HepG2 (cell line): Measurements from ENCODE around the gene MTHFD1L. TPM values are rescaled to one million over a fixed set of nuclear protein-coding genes. Genes with fewer than 3 reads are reported as not detected.

Source experiments
- EED ChIP-seq: sonication (generic); formaldehyde crosslinking; IDR thresholded peaks from 2 replicates; pipeline ENCODE4 v1.5.0; 2020; ENCODE audit warnings: mild to moderate bottlenecking, missing genetic modification reagents
- HOXA7 ChIP-seq: sonication (generic); formaldehyde crosslinking; IDR thresholded peaks from 2 replicates; pipeline ENCODE4 v1.8.1; 2022; ENCODE audit warnings: mild to moderate bottlenecking, missing genetic modification reagents, moderate library complexity
- KMT2A ChIP-seq: sonication (generic); formaldehyde crosslinking; IDR thresholded peaks from 2 replicates; pipeline ENCODE4 v1.4.0; 2020; ENCODE audit warnings: missing genetic modification reagents
- NR2F1 ChIP-seq, 2 experiments: fragments of 450-650 bp in 1 of 2; formaldehyde crosslinking in 1 of 2; IDR thresholded peaks; 2 replicates each; pipeline versions ENCODE4 v1.5.0 to v1.6.1; 2016 to 2020; ENCODE audit warnings: mild to moderate bottlenecking in 1 of 2, missing compliant biosample characterization in 1 of 2, missing genetic modification reagents in 1 of 2, moderate library complexity in 1 of 2
- RFXAP ChIP-seq: sonication (generic); formaldehyde crosslinking; IDR thresholded peaks from 2 replicates; pipeline ENCODE4 v1.4.0; 2020; ENCODE audit warnings: missing genetic modification reagents, borderline replicate concordance
- SMARCE1 ChIP-seq: fragments of 450-650 bp; IDR thresholded peaks from 2 replicates; pipeline ENCODE4 v1.6.1; 2017; ENCODE audit warnings: borderline replicate concordance
- SOX6 ChIP-seq, 2 experiments: fragments of 450-650 bp in 1 of 2; sonication (generic) in 1 of 2; formaldehyde crosslinking in 1 of 2; IDR thresholded peaks; 2 replicates each; pipeline versions ENCODE4 v1.4.0 to v1.6.1; 2017 to 2020; ENCODE audit warnings: antibody characterized with exemption in 1 of 2, mild to moderate bottlenecking in 1 of 2, missing genetic modification reagents in 1 of 2
- TBX2 ChIP-seq: sonication (generic); formaldehyde crosslinking; IDR thresholded peaks from 2 replicates; pipeline ENCODE4 v1.5.0; 2020; ENCODE audit warnings: missing genetic modification reagents, mild to moderate bottlenecking, borderline replicate concordance
- TOPORS ChIP-seq: sonication (generic); formaldehyde crosslinking; IDR thresholded peaks from 2 replicates; pipeline ENCODE4 v1.8.0; 2023; ENCODE audit warnings: mild to moderate bottlenecking, missing genetic modification reagents
- ZBTB3 ChIP-seq: sonication (generic); formaldehyde crosslinking; IDR thresholded peaks from 2 replicates; pipeline ENCODE4 v1.4.0; 2020; ENCODE audit warnings: low read depth, mild to moderate bottlenecking, moderate library complexity, missing genetic modification reagents, borderline replicate concordance
- ZNF10 ChIP-seq: sonication (generic); formaldehyde crosslinking; IDR thresholded peaks from 2 replicates; pipeline ENCODE4 v1.4.0; 2020; ENCODE audit warnings: mild to moderate bottlenecking, low read depth, missing genetic modification reagents, borderline replicate concordance
- ZNF484 ChIP-seq: sonication (generic); formaldehyde crosslinking; IDR thresholded peaks from 2 replicates; pipeline ENCODE4 v1.5.1; 2020; ENCODE audit warnings: mild to moderate bottlenecking, low read depth, missing genetic modification reagents, borderline replicate concordance
- ZNF556 ChIP-seq: sonication (generic); formaldehyde crosslinking; IDR thresholded peaks from 2 replicates; pipeline ENCODE4 v1.4.0; 2020; ENCODE audit warnings: mild to moderate bottlenecking, missing genetic modification reagents, borderline replicate concordance
- ZNF589 ChIP-seq: sonication (generic); formaldehyde crosslinking; conservative IDR thresholded peaks from 2 replicates; pipeline ENCODE4 v1.8.0; 2022; ENCODE audit warnings: mild to moderate bottlenecking, moderate library complexity, missing genetic modification reagents
- ZNF746 ChIP-seq: sonication (generic); formaldehyde crosslinking; IDR thresholded peaks from 2 replicates; pipeline ENCODE4 v1.8.0; 2022; ENCODE audit warnings: mild to moderate bottlenecking, missing genetic modification reagents
- polyA plus RNA-seq, 8 experiments: library from polyadenylated mRNA; depleted of rRNA in 3 of 8; stranded (reverse) in 7 of 8; unstranded in 1 of 8; fragments of >200 nt; fragmentation: Illumina TruSeq in 4 of 8; extraction: Trizol in 4 of 8; gene quantifications; 2 replicates each; pipeline versions ENCODE4 v1.2.1 to v1.2.3, GENCODE V29; 2011 to 2016; ENCODE audit warnings: low read depth in 4 of 8, missing spikeins in 1 of 8, mixed read lengths in 1 of 8; ENCODE audit not compliant: insufficient read depth in 1 of 8
- total RNA-seq, 5 experiments: library from RNA; depleted of rRNA; stranded (reverse); fragments of >200 nt; fragmentation: Illumina TruSeq; extraction: Trizol; gene quantifications; 2 replicates each; pipeline ENCODE4 v1.2.3, GENCODE V29; 2016; ENCODE audit warnings: low read depth in 1 of 5
- TF ChIP-seq, protein P1 (sequence below): IDR thresholded peaks from 2 replicates; pipeline ENCODE4 v1.6.1; 2016; ENCODE audit warnings: missing genetic modification reagents, missing compliant biosample characterization
- TF ChIP-seq, protein P2 (sequence below): IDR thresholded peaks from 2 replicates; pipeline ENCODE4 v1.6.1; 2016; ENCODE audit warnings: low read depth
- TF ChIP-seq, protein P3 (sequence below): sonication (generic); formaldehyde crosslinking; conservative IDR thresholded peaks from 2 replicates; pipeline ENCODE4 v1.4.0; 2020; ENCODE audit warnings: missing genetic modification reagents
- TF ChIP-seq, protein P4 (sequence below): sonication (generic); formaldehyde crosslinking; IDR thresholded peaks from 2 replicates; pipeline ENCODE4 v1.4.0; 2020; ENCODE audit warnings: missing genetic modification reagents
- TF ChIP-seq, protein P5 (sequence below): sonication (generic); formaldehyde crosslinking; IDR thresholded peaks from 2 replicates; pipeline ENCODE4 v1.5.0; 2020; ENCODE audit warnings: missing genetic modification reagents
- TF ChIP-seq, protein P6 (sequence below): sonication (generic); formaldehyde crosslinking; IDR thresholded peaks from 2 replicates; pipeline ENCODE4 v1.5.0; 2020; ENCODE audit warnings: mild to moderate bottlenecking, missing genetic modification reagents

Gene MTHFD1L
- total and polyA plus RNA-seq, 2 of the 13 experiments (the other 11 are each of a cell fraction or from before 2014, with no cell fraction given): 24.0 to 39.6 TPM

DNA sequence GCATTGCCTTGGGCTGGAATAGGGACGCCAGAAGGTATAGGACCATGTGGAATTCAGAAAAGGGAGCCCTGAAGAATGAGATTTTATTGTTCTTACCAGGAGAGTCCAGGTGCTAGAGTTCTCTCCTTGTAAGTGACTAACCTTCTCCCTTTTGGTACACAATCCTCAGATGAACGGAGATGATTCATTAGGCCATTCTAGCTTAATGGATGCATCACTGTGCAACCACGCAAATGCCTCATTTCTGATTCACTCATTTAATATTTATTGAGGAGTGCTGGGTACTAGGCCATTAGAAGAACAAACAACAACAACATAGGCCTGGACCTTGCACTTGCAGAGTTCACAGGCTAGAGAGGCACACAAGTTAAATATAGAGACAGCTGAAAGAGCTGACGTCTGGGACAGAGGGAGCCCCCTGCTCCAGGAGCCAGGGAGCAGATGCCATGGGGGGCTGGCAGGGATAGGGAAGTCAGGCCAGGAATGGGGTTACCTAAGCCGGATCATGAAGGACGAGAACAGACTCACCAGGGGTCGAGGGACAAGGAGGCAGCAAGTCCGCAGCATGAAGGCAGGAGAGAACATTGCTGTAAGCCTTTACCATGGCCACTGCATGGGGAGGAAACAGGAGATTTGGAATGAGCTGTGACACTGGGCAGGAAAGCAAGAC, 194.7 kb downstream of the MTHFD1L start (continued):
- TF ChIP-seq, protein P1, sequence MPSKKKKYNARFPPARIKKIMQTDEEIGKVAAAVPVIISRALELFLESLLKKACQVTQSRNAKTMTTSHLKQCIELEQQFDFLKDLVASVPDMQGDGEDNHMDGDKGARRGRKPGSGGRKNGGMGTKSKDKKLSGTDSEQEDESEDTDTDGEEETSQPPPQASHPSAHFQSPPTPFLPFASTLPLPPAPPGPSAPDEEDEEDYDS: peak; percentile 52; the same call in 1 of the 2 replicates
- TF ChIP-seq, protein P2, sequence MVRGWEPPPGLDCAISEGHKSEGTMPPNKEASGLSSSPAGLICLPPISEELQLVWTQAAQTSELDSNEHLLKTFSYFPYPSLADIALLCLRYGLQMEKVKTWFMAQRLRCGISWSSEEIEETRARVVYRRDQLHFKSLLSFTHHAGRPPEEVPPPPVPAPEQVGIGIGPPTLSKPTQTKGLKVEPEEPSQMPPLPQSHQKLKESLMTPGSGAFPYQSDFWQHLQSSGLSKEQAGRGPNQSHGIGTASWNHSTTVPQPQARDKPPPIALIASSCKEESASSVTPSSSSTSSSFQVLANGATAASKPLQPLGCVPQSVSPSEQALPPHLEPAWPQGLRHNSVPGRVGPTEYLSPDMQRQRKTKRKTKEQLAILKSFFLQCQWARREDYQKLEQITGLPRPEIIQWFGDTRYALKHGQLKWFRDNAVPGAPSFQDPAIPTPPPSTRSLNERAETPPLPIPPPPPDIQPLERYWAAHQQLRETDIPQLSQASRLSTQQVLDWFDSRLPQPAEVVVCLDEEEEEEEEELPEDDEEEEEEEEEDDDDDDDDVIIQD (CRISPR knock-in tag): peak; percentile 88; the same call in 1 of the 2 replicates
- peak; percentile 16; the same call in 1 of the 2 replicates for TF ChIP-seq SMARCE1
- TF ChIP-seq, protein P3, sequence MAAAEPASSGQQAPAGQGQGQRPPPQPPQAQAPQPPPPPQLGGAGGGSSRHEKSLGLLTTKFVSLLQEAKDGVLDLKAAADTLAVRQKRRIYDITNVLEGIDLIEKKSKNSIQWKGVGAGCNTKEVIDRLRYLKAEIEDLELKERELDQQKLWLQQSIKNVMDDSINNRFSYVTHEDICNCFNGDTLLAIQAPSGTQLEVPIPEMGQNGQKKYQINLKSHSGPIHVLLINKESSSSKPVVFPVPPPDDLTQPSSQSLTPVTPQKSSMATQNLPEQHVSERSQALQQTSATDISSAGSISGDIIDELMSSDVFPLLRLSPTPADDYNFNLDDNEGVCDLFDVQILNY (CRISPR knock-in tag): no peak
- no peak for TF ChIP-seq ZNF10
- TF ChIP-seq TBX2 (CRISPR knock-in tag): peak; percentile 55; the same call in 1 of the 2 replicates
- TF ChIP-seq, protein P4, sequence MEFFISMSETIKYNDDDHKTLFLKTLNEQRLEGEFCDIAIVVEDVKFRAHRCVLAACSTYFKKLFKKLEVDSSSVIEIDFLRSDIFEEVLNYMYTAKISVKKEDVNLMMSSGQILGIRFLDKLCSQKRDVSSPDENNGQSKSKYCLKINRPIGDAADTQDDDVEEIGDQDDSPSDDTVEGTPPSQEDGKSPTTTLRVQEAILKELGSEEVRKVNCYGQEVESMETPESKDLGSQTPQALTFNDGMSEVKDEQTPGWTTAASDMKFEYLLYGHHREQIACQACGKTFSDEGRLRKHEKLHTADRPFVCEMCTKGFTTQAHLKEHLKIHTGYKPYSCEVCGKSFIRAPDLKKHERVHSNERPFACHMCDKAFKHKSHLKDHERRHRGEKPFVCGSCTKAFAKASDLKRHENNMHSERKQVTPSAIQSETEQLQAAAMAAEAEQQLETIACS (CRISPR knock-in tag): no peak
- TF ChIP-seq SOX6 (IDR thresholded peaks at IDR 0.05): no peak
- peak; percentile 78 for TF ChIP-seq SOX6 (CRISPR knock-in tag; IDR thresholded peaks at IDR 0.05)
- TF ChIP-seq ZNF589: no peak
- TF ChIP-seq KMT2A (CRISPR knock-in tag): no peak
- no peak for TF ChIP-seq HOXA7 (CRISPR knock-in tag)
- TF ChIP-seq NR2F1 (CRISPR knock-in tag; IDR thresholded peaks at IDR 0.05): peak in 1 of 2 experiments; percentile 68; a peak in 2 of 4 replicates
- TF ChIP-seq EED: no peak
- TF ChIP-seq ZNF556 (CRISPR knock-in tag): no peak
- no peak for TF ChIP-seq ZBTB3 (CRISPR knock-in tag)
- TF ChIP-seq TOPORS (CRISPR knock-in tag): no peak
- TF ChIP-seq RFXAP (CRISPR knock-in tag): no peak
- TF ChIP-seq, protein P5, sequence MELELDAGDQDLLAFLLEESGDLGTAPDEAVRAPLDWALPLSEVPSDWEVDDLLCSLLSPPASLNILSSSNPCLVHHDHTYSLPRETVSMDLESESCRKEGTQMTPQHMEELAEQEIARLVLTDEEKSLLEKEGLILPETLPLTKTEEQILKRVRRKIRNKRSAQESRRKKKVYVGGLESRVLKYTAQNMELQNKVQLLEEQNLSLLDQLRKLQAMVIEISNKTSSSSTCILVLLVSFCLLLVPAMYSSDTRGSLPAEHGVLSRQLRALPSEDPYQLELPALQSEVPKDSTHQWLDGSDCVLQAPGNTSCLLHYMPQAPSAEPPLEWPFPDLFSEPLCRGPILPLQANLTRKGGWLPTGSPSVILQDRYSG: no peak
- no peak for TF ChIP-seq ZNF746 (CRISPR knock-in tag)
- TF ChIP-seq, protein P6, sequence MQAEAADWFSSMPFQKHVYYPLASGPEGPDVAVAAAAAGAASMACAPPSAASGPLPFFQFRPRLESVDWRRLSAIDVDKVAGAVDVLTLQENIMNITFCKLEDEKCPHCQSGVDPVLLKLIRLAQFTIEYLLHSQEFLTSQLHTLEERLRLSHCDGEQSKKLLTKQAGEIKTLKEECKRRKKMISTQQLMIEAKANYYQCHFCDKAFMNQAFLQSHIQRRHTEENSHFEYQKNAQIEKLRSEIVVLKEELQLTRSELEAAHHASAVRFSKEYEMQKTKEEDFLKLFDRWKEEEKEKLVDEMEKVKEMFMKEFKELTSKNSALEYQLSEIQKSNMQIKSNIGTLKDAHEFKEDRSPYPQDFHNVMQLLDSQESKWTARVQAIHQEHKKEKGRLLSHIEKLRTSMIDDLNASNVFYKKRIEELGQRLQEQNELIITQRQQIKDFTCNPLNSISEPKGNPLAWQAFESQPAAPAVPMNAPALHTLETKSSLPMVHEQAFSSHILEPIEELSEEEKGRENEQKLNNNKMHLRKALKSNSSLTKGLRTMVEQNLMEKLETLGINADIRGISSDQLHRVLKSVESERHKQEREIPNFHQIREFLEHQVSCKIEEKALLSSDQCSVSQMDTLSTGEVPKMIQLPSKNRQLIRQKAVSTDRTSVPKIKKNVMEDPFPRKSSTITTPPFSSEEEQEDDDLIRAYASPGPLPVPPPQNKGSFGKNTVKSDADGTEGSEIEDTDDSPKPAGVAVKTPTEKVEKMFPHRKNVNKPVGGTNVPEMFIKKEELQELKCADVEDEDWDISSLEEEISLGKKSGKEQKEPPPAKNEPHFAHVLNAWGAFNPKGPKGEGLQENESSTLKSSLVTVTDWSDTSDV (CRISPR knock-in tag): no peak
- TF ChIP-seq ZNF484 (CRISPR knock-in tag): no peak
